PFSK-1 (cell line): ENCODE measurements around the gene ARHGEF4.

Experiments used
- POLR2AphosphoS5 ChIP-seq: IDR thresholded peaks from 2 replicates; pipeline ENCODE4 v1.6.1; 2012; ENCODE audit warnings: low read depth, mild to moderate bottlenecking, control low read depth, low read length, moderate library complexity
- SIN3A ChIP-seq: IDR thresholded peaks from 2 replicates; pipeline ENCODE4 v1.6.1; 2012; ENCODE audit warnings: mild to moderate bottlenecking, low read length, moderate library complexity, borderline replicate concordance; ENCODE audit not compliant: insufficient read depth
- TF ChIP-seq, protein P1 (sequence below), 2 experiments: IDR thresholded peaks; 2 replicates each; pipeline versions ENCODE4 v1.6.1 to v1.8.0; 2011 to 2012; ENCODE audit warnings: low read depth in 2 of 2, low read length in 2 of 2, control low read depth in 1 of 2, inconsistent platforms in 1 of 2, mild to moderate bottlenecking in 1 of 2, moderate library complexity in 1 of 2; ENCODE audit not compliant: insufficient read depth in 1 of 2

DNA sequence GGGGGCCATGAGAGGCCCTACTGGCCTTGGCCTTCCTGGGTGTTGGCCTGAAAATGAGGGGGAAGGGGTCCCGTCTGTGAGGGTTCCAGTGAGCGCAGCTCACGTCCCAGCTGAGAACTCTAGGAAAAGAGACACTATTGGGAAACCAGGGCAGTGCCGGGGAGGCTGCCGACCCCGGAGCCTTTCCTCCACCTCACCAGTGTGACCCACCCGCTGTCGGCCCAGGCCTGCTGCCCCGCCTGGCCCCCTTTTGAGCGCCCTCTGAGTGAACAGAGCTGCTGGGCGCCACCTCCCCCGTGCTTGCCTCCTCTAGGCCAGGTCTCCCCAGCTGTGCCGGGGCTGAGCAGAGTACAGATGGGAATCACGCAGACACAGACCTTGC is 17.5 kb upstream of the ARHGEF4 start:
- TF ChIP-seq POLR2AphosphoS5 (no peak), SIN3A (no peak)
- TF ChIP-seq, protein P1, sequence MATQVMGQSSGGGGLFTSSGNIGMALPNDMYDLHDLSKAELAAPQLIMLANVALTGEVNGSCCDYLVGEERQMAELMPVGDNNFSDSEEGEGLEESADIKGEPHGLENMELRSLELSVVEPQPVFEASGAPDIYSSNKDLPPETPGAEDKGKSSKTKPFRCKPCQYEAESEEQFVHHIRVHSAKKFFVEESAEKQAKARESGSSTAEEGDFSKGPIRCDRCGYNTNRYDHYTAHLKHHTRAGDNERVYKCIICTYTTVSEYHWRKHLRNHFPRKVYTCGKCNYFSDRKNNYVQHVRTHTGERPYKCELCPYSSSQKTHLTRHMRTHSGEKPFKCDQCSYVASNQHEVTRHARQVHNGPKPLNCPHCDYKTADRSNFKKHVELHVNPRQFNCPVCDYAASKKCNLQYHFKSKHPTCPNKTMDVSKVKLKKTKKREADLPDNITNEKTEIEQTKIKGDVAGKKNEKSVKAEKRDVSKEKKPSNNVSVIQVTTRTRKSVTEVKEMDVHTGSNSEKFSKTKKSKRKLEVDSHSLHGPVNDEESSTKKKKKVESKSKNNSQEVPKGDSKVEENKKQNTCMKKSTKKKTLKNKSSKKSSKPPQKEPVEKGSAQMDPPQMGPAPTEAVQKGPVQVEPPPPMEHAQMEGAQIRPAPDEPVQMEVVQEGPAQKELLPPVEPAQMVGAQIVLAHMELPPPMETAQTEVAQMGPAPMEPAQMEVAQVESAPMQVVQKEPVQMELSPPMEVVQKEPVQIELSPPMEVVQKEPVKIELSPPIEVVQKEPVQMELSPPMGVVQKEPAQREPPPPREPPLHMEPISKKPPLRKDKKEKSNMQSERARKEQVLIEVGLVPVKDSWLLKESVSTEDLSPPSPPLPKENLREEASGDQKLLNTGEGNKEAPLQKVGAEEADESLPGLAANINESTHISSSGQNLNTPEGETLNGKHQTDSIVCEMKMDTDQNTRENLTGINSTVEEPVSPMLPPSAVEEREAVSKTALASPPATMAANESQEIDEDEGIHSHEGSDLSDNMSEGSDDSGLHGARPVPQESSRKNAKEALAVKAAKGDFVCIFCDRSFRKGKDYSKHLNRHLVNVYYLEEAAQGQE (IDR thresholded peaks at IDR 0.05; ENCODE audit: insufficient read depth in 1 of 2, low read depth in 2 of 2, low read length in 2 of 2), result no peak
